GM19193 (cell line): Measurements from ENCODE around the gene TENM4.

ENCODE experiments used
- POLR2A ChIP-seq: IDR thresholded peaks from 4 replicates; pipeline ENCODE4 v1.6.1; 2011; ENCODE audit not compliant: insufficient read depth, insufficient read length; ENCODE audit errors: extremely low read depth

Gene TENM4

GRCh38 chr11:78952890-78953289 is 487.9 kb downstream of the TENM4 start:
- no peak for TF ChIP-seq POLR2A

GRCh38 chr11:78952175-78952574 is 488.7 kb downstream of the TENM4 start:
- TF ChIP-seq POLR2A, result no peak

- TF ChIP-seq POLR2A, result no peak
Observed at GRCh38 chr11:78949976-78950690, 490.7 kb downstream of the TENM4 start.

- no peak for TF ChIP-seq POLR2A
Observed at GRCh38 chr11:78946945-78947902, 493.6 kb downstream of the TENM4 start.

- no peak for TF ChIP-seq POLR2A
Observed at GRCh38 chr11:78943841-78944240, 497.0 kb downstream of the TENM4 start.

- TF ChIP-seq POLR2A, result no peak
Observed at GRCh38 chr11:78943154-78943553, 497.7 kb downstream of the TENM4 start.

GRCh38 chr11:78941226-78941851 is 499.5 kb downstream of the TENM4 start:
- TF ChIP-seq POLR2A, result no peak

GRCh38 chr11:78940500-78941225 is 500.2 kb downstream of the TENM4 start:
- no peak for TF ChIP-seq POLR2A

- TF ChIP-seq POLR2A, result no peak
Observed at GRCh38 chr11:78938971-78939370, 501.9 kb downstream of the TENM4 start.

- no peak for TF ChIP-seq POLR2A
Observed at GRCh38 chr11:78938036-78938435, 502.8 kb downstream of the TENM4 start.

- no peak for TF ChIP-seq POLR2A
Observed at GRCh38 chr11:78935398-78936068, 505.3 kb downstream of the TENM4 start.

- no peak for TF ChIP-seq POLR2A
Observed at GRCh38 chr11:78933350-78933749, 507.5 kb downstream of the TENM4 start.

GRCh38 chr11:78932757-78933156 is 508.1 kb downstream of the TENM4 start:
- no peak for TF ChIP-seq POLR2A

- TF ChIP-seq POLR2A, result no peak
Observed at GRCh38 chr11:78931891-78932290, 508.9 kb downstream of the TENM4 start.
